Right lobe of liver (tissue), 6 donors: ENCODE data around the gene LMTK3. TPM values are rescaled to one million over a fixed set of nuclear protein-coding genes. Genes with fewer than 3 reads are reported as not detected.

Experiments
- ATAC-seq, 4 donors: fragments of 200-7000 bp; cut with Tn5 transposase; one replicate each; pipeline ENCODE4 v1.9.1; 2020; ENCODE audit warnings: mild to moderate bottlenecking in 4 of 4, moderate library complexity in 4 of 4
- DNase-seq, 3 donors: peaks; one replicate each; pipeline ENCODE4 v3.0.0-alpha.2; 2020
- H3K27ac ChIP-seq, 3 donors: fragments of 200-600 bp; one replicate each; pipeline ENCODE4 v1.8.0; 2022
- H3K27me3 ChIP-seq, 2 donors: fragments of 200-600 bp; one replicate each; pipeline ENCODE4 v1.8.0; 2022
- H3K36me3 ChIP-seq, 4 donors: fragments of 200-600 bp; sonication (generic) in 1 of 4; one replicate each; pipeline versions ENCODE4 v1.5.1 to v1.8.0; 2017 to 2022; ENCODE audit warnings: control low read depth in 1 of 4
- H3K4me1 ChIP-seq, 4 donors: fragments of 200-600 bp; sonication (generic) in 1 of 4; one replicate each; pipeline versions ENCODE4 v1.5.1 to v1.8.0; 2017 to 2022; ENCODE audit warnings: control low read depth in 1 of 4
- H3K4me3 ChIP-seq, 3 donors: fragments of 200-600 bp; one replicate each; pipeline ENCODE4 v1.8.0; 2022
- H3K9me3 ChIP-seq, 4 donors: fragments of 200-600 bp; sonication (generic) in 1 of 4; one replicate each; pipeline versions ENCODE4 v1.5.1 to v1.8.0; 2017 to 2022; ENCODE audit warnings: control low read depth in 1 of 4
- CTCF ChIP-seq, 4 donors: fragments of 200-600 bp in 3 of 4; fragments of 450-650 bp in 1 of 4; IDR thresholded peaks; one replicate each; pipeline versions ENCODE4 v1.5.1 to v1.8.0; 2016 to 2022; ENCODE audit warnings: antibody characterized with exemption in 4 of 4, mild to moderate bottlenecking in 2 of 4
- POLR2A ChIP-seq: fragments of 450-650 bp; IDR thresholded peaks from one replicate; pipeline ENCODE4 v1.6.1; 2017; ENCODE audit warnings: antibody characterized with exemption, mild to moderate bottlenecking
- WGBS: methylation state at CpG from one replicate; pipeline ENCODE4 v1.1.6; 2018; ENCODE audit warnings: low coverage, low lambda C conversion rate; ENCODE audit not compliant: insufficient coverage; ENCODE audit errors: missing lambda C conversion rate; 5-methylcytosine and 5-hydroxymethylcytosine counted together
- intact Hi-C, 2 donors: fragments of 100-400 bp; cut with DNase I; formaldehyde crosslinking; loops; one replicate each; pipeline versions ENCODE4 v1.11.2 to v1.14.1; 2022
- total RNA-seq, 6 experiments: library from RNA; depleted of rRNA in 2 of 6; stranded (reverse); fragments of >200 nt in 2 of 6; fragmentation: NEBNext Ultra II Directional in 3 of 6; extraction: Animal tissue kit (Norgen Biotek cat#: 25700) in 3 of 6; gene quantifications; one replicate each; pipeline versions ENCODE4 v1.1.0 to v1.2.4, GENCODE V29; 2016 to 2023
- donor health status: DM: no; HTN: yes; CAD: no.
- donor health status: DM: no; HTN: no; CAD: no.
- donor health status: DM: no; HTN: no; CAD: no.
- donor health status: DM: no; HTN: yes; CAD: no.
- donor health status: DM: no; HTN: yes; CAD: no.

LMTK3 gene
- total RNA-seq, 6 experiments from 2014 or later = 0.09 to 0.31 (median 0.12) TPM; not detected in 1

- no peak overlapping the region for H3K4me3 ChIP-seq
- no peaks in the 10 kb centered on the region for H3K9me3 ChIP-seq
- intact Hi-C loops = loop anchor here in 1 of 2 donors (10.0 kb wide), 1 partner anchor 99 kb away; the partner anchor contains the start of gene SPACA4
- H3K4me1 ChIP-seq = no peaks in the 10 kb centered on the region
- no peak for DNase-seq
- H3K36me3 ChIP-seq = no peaks in the 10 kb centered on the region
- WGBS = 69% methylated on average over 3 of the region's 5 CpGs
- no peaks in the 10 kb centered on the region for H3K27me3 ChIP-seq
- no peak for ATAC-seq
- no peak overlapping the region for H3K27ac ChIP-seq
- TF ChIP-seq CTCF (IDR thresholded peaks at IDR 0.05) (peak; percentile 27 to 35 (median 32)), POLR2A (no peak)
Observed at GRCh38 chr19:48506138-48506733, 5.4 kb downstream of the LMTK3 start.

- no peaks in the 10 kb centered on the region for H3K27me3 ChIP-seq
- intact Hi-C loops = loop anchor here in 1 of 2 donors (10.0 kb wide), 1 partner anchor 102 kb away; the partner anchor contains the start of gene SPACA4
- no peaks in the 10 kb centered on the region for H3K9me3 ChIP-seq
- peak in 1 of 3 donors; percentile 75 for DNase-seq
- no peaks in the 10 kb centered on the region for H3K36me3 ChIP-seq
- no peak overlapping the region for H3K4me3 ChIP-seq
- WGBS = 7% methylated on average over 12 of the region's 27 CpGs
- H3K4me1 ChIP-seq = no peaks in the 10 kb centered on the region
- TF ChIP-seq POLR2A (no peak), CTCF (IDR thresholded peaks at IDR 0.05) (no peak)
- no peak for ATAC-seq
- no peak overlapping the region for H3K27ac ChIP-seq
Observed at GRCh38 chr19:48502350-48503018, 9.2 kb downstream of the LMTK3 start.

- WGBS = 6% methylated on average over 9 of the region's 20 CpGs
- no peaks in the 10 kb centered on the region for H3K9me3 ChIP-seq
- DNase-seq (peak in 2 of 3 donors; percentile 43 to 65), ATAC-seq (peak; percentile 57 to 71 (median 66))
- no peak overlapping the region for H3K4me3 ChIP-seq
- no peaks in the 10 kb centered on the region for H3K27me3 ChIP-seq
- no peak overlapping the region for H3K27ac ChIP-seq
- H3K36me3 ChIP-seq = no peaks in the 10 kb centered on the region
- intact Hi-C loops = loop anchor here in 1 of 2 donors (10.0 kb wide), 1 partner anchor 103 kb away; the partner anchor contains the start of gene SPACA4
- no peak for TF ChIP-seq POLR2A
- TF ChIP-seq CTCF (IDR thresholded peaks at IDR 0.05) = no peak
- H3K4me1 ChIP-seq = no peaks in the 10 kb centered on the region
Observed at GRCh38 chr19:48501494-48502349, 9.9 kb downstream of the LMTK3 start.

- Histone ChIP-seq H3K9me3 (no peaks in the 10 kb centered on the region), H3K36me3 (no peaks in the 10 kb centered on the region), H3K4me3 (no peak overlapping the region), H3K4me1 (no peaks in the 10 kb centered on the region), H3K27ac (no peak overlapping the region), H3K27me3 (no peaks in the 10 kb centered on the region)
- TF ChIP-seq CTCF (IDR thresholded peaks at IDR 0.05) (no peak), POLR2A (no peak)
- no peak for DNase-seq
- no peak for ATAC-seq
- intact Hi-C loops = loop anchor here in 1 of 2 donors (10.0 kb wide), 1 partner anchor 104 kb away; the partner anchor contains the start of gene SPACA4
- WGBS = 50% methylated on average over 15 of the region's 32 CpGs
Observed at GRCh38 chr19:48500830-48501493, 10.7 kb downstream of the LMTK3 start.
